HCT116 (cell line): ENCODE measurements around the gene VTI1A. TPM values are rescaled to one million over a fixed set of nuclear protein-coding genes. Genes with fewer than 3 reads are reported as not detected.

Experiments used
- ATAC-seq: fragments of 200-7000 bp; cut with Tn5 transposase; 2 replicates; pipeline ENCODE4 v1.9.1; 2020; ENCODE audit warnings: mild to moderate bottlenecking, moderate library complexity
- BruUV-seq: library from RNA; stranded (reverse); fragments of 400-500 nt; replicated peaks from 2 replicates; lab custom pipeline; 2021; lab: Mats Ljungman, UMichigan
- CTCF ChIA-PET: fragments of 300-600 bp; sonication (Branson Sonifier 250); formaldehyde crosslinking; loops from one replicate; lab custom pipeline; 2021; ENCODE audit warnings: antibody characterized with exemption; lab: Charles Lee
- POLR2A ChIA-PET: fragments of 300-600, 350-600 bp; sonication (Branson Sonifier 250); formaldehyde crosslinking; loops from one replicate; lab custom pipeline; 2021; ENCODE audit warnings: antibody characterized with exemption; lab: Charles Lee
- RAD21 ChIA-PET, 2 experiments: fragments of 300-600 bp; sonication (Branson Sonifier 250); formaldehyde crosslinking; loops; one replicate each; lab custom pipeline; 2023; ENCODE audit warnings: low total read pairs in 2 of 2; ENCODE audit not compliant: uncharacterized antibody in 2 of 2, unreplicated experiment in 2 of 2, low non-redundant PET in 1 of 2; lab: Charles Lee
- DNase-seq: peaks from one replicate; pipeline ENCODE4 v3.0.0-alpha.2; 2010; ENCODE audit warnings: low read depth, low spot score
- H2AFZ ChIP-seq: fragments of 200-600 bp; shearing (Covaris generic), sonication (generic); 2 replicates; pipeline ENCODE4 v1.6.1; 2017; ENCODE audit warnings: low read depth, mixed run types, mixed read lengths, antibody characterized with exemption, low read length; ENCODE audit not compliant: poor library complexity, severe bottlenecking
- H3K27ac ChIP-seq: 2 replicates; pipeline ENCODE4 v1.5.1; 2012; ENCODE audit warnings: low read depth, low read length
- H3K27me3 ChIP-seq: fragments of 200-600 bp; sonication (generic); 2 replicates; pipeline ENCODE4 v1.6.1; 2016; ENCODE audit warnings: mixed run types, low read length, mixed read lengths; ENCODE audit not compliant: insufficient read depth
- H3K36me3 ChIP-seq, 2 experiments: fragments of 200-500 bp in 1 of 2; fragments of 200-600 bp in 1 of 2; sonication (Bioruptor generic) in 1 of 2; sonication (generic) in 1 of 2; 2 replicates each; pipeline versions ENCODE4 v1.5.1 to v1.6.1; 2014 to 2016; ENCODE audit warnings: low read length in 2 of 2, inconsistent platforms in 1 of 2, mixed read lengths in 1 of 2, mixed run types in 1 of 2; ENCODE audit not compliant: insufficient read depth in 2 of 2, control insufficient read depth in 1 of 2
- H3K4me1 ChIP-seq, 2 experiments: fragments of 200-600 bp in 1 of 2; sonication (generic) in 1 of 2; 2 replicates each; pipeline versions ENCODE4 v1.5.1 to v1.6.1; 2012 to 2017; ENCODE audit warnings: low read length in 2 of 2, inconsistent platforms in 1 of 2, mild to moderate bottlenecking in 1 of 2, mixed read lengths in 1 of 2, mixed run types in 1 of 2, moderate library complexity in 1 of 2; ENCODE audit not compliant: insufficient read depth in 2 of 2, control insufficient read depth in 1 of 2
- H3K4me2 ChIP-seq: fragments of 200-600 bp; sonication (generic); 2 replicates; pipeline ENCODE4 v1.6.1; 2017; ENCODE audit warnings: mixed run types, low read length, mixed read lengths
- H3K4me3 ChIP-seq, 2 experiments: fragments of 200-600 bp in 1 of 2; sonication (generic) in 1 of 2; replicated peaks in 1 of 2; 2 replicates each; pipeline ENCODE4 v1.5.1; 2011 to 2016; ENCODE audit warnings: low read length in 2 of 2, control low read depth in 1 of 2, low read depth in 1 of 2, mild to moderate bottlenecking in 1 of 2, mixed read lengths in 1 of 2, mixed run types in 1 of 2
- H3K79me2 ChIP-seq: fragments of 200-600 bp; sonication (generic); 2 replicates; pipeline ENCODE4 v1.6.1; 2017; ENCODE audit warnings: mild to moderate bottlenecking, mixed run types, low read length, moderate library complexity, mixed read lengths; ENCODE audit not compliant: insufficient read depth
- H3K9ac ChIP-seq: fragments of 200-600 bp; sonication (generic); 2 replicates; pipeline ENCODE4 v1.6.1; 2016; ENCODE audit warnings: low read length, mixed read lengths
- H3K9me2 ChIP-seq: fragments of 200-600 bp; sonication (generic), shearing (Covaris generic); 2 replicates; pipeline ENCODE4 v1.6.1; 2017; ENCODE audit warnings: mixed run types, mild to moderate bottlenecking, moderate library complexity; ENCODE audit not compliant: insufficient read depth
- H3K9me3 ChIP-seq, 2 experiments: fragments of 200-500 bp in 1 of 2; fragments of 200-600 bp in 1 of 2; sonication (Bioruptor generic) in 1 of 2; sonication (generic) in 1 of 2; 2 replicates each; pipeline ENCODE4 v1.6.1; 2014 to 2017; ENCODE audit warnings: low read length in 2 of 2, mixed read lengths in 2 of 2, inconsistent platforms in 1 of 2, low read depth in 1 of 2, mild to moderate bottlenecking in 1 of 2, mixed run types in 1 of 2, moderate library complexity in 1 of 2; ENCODE audit not compliant: control insufficient read depth in 1 of 2, insufficient read depth in 1 of 2
- H4K20me1 ChIP-seq: fragments of 200-600 bp; sonication (generic), shearing (Covaris generic); 2 replicates; pipeline ENCODE4 v1.6.1; 2017; ENCODE audit warnings: mixed run types, mild to moderate bottlenecking, moderate library complexity; ENCODE audit not compliant: insufficient read depth
- RAD21 ChIP-seq: IDR thresholded peaks from 2 replicates; pipeline ENCODE4 v1.6.1; 2012; ENCODE audit warnings: low read depth, mild to moderate bottlenecking
- REST ChIP-seq: IDR thresholded peaks from 2 replicates; pipeline ENCODE4 v1.6.1; 2012; ENCODE audit warnings: low read depth
- SP1 ChIP-seq: IDR thresholded peaks from 2 replicates; pipeline ENCODE4 v1.6.1; 2012; ENCODE audit warnings: low read depth
- intact Hi-C: fragments of 100-400 bp; cut with micrococcal nuclease; formaldehyde crosslinking; loops from 2 replicates; pipeline ENCODE4 v1.10.0; 2022
- total RNA-seq: library from RNA; stranded (reverse); gene quantifications from one replicate; pipeline ENCODE4 v1.2.1, GENCODE V29; 2021; ENCODE audit not compliant: unreplicated experiment

VTI1A gene
- total RNA-seq, 1 experiment from 2014 or later, result 80.7 TPM

- Histone ChIP-seq H3K36me3 (peaks cover 0 to 15% of the 10 kb centered on the region in 2 experiments; a peak in 2 of 4 replicates), H4K20me1 (no peaks in the 10 kb centered on the region), H3K9me3 (no peaks in the 10 kb centered on the region), H3K4me3 (no peak overlapping the region), H3K9me2 (no peaks in the 10 kb centered on the region), H3K4me1 (peaks cover 0 to 4% of the 10 kb centered on the region in 2 experiments; a peak in 1 of 4 replicates), H3K4me2 (no peak overlapping the region), H2AFZ (no peak overlapping the region), H3K27me3 (no peaks in the 10 kb centered on the region), H3K9ac (no peak overlapping the region), H3K27ac (no peak overlapping the region), H3K79me2 (no peaks in the 10 kb centered on the region)
- no peak for TF ChIP-seq RAD21
- ChIA-PET POLR2A (no interaction called here), RAD21 (no interaction called here), CTCF (no interaction called here)
- BruUV-seq, result no TSS peak
- ATAC-seq, result no peak
- intact Hi-C loops, result no loop called here
- DNase-seq, result no peak
Measured at GRCh38 chr10:112679392-112679791, 232.4 kb downstream of the VTI1A start.

- ATAC-seq (no peak), DNase-seq (no peak)
- POLR2A ChIA-PET, result no interaction called here
- RAD21 ChIA-PET, result no interaction called here
- Histone ChIP-seq H3K27ac (no peak overlapping the region), H3K4me1 (peaks cover 0 to 7% of the 10 kb centered on the region in 2 experiments; a peak in 1 of 4 replicates), H3K27me3 (no peaks in the 10 kb centered on the region), H4K20me1 (no peaks in the 10 kb centered on the region), H2AFZ (no peak overlapping the region), H3K79me2 (no peaks in the 10 kb centered on the region), H3K9me2 (no peaks in the 10 kb centered on the region), H3K4me2 (no peak overlapping the region), H3K36me3 (peaks cover 0 to 8% of the 10 kb centered on the region in 2 experiments; a peak in 2 of 4 replicates), H3K9ac (no peak overlapping the region), H3K9me3 (no peaks in the 10 kb centered on the region), H3K4me3 (no peak overlapping the region)
- no peak for TF ChIP-seq REST
- TF ChIP-seq SP1, result no peak
- intact Hi-C loops, result no loop called here
- BruUV-seq, result no TSS peak
- CTCF ChIA-PET, result no interaction called here
Measured at GRCh38 chr10:112680586-112680985, 233.6 kb downstream of the VTI1A start.
